HEK293 (cell line): ENCODE data around the gene STX18.

Experiments
- CTCF ChIA-PET: fragments of 350-600 bp; formaldehyde crosslinking; extraction: SDS; loops from one replicate; lab custom pipeline; 2021; ENCODE audit warnings: antibody characterized with exemption; lab: Yijun Ruan, JAX
- POLR2A ChIA-PET: fragments of 300-600 bp; formaldehyde crosslinking; extraction: SDS; loops from one replicate; lab custom pipeline; 2020; ENCODE audit warnings: antibody characterized with exemption, inconsistent platforms; lab: Yijun Ruan, JAX
- H3K27ac ChIP-seq: fragments of 200-500 bp; sonication (Bioruptor generic); 2 replicates; pipeline ENCODE4 v1.5.1; 2014; ENCODE audit warnings: low read depth, low read length, control low read depth, inconsistent platforms; ENCODE audit errors: extremely low read depth
- H3K36me3 ChIP-seq, 2 experiments: fragments of 200-500 bp in 1 of 2; sonication (Bioruptor generic) in 1 of 2; 1 replicate in 1 of 2; 2 replicates in 1 of 2; pipeline ENCODE4 v1.5.1; 2014 to 2017; ENCODE audit warnings: inconsistent platforms in 2 of 2, low read length in 2 of 2; ENCODE audit not compliant: control insufficient read depth in 2 of 2, insufficient read depth in 1 of 2
- H3K4me1 ChIP-seq: fragments of 200-500 bp; sonication (Bioruptor generic); 2 replicates; pipeline ENCODE4 v1.5.1; 2014; ENCODE audit warnings: mild to moderate bottlenecking, low read length, inconsistent platforms; ENCODE audit not compliant: control insufficient read depth, insufficient read depth
- H3K4me3 ChIP-seq: 2 replicates; pipeline ENCODE4 v1.5.1; 2011; ENCODE audit warnings: low read depth, mild to moderate bottlenecking, control low read depth, low read length, moderate library complexity
- H3K9me3 ChIP-seq: fragments of 200-500 bp; sonication (Bioruptor generic); 2 replicates; pipeline ENCODE4 v1.5.1; 2014; ENCODE audit warnings: low read depth, low read length, inconsistent platforms; ENCODE audit not compliant: control insufficient read depth, insufficient read depth
- PATZ1 ChIP-seq: fragments of 450-650 bp; formaldehyde crosslinking; IDR thresholded peaks from 2 replicates; pipeline ENCODE4 v1.5.1; 2016; ENCODE audit warnings: missing biosample characterization, missing genetic modification characterization
- PRDM1 ChIP-seq: fragments of 450-650 bp; formaldehyde crosslinking; IDR thresholded peaks from 2 replicates; pipeline ENCODE4; 2016; ENCODE audit warnings: missing biosample characterization, missing genetic modification characterization
- YY2 ChIP-seq: fragments of 450-650 bp; formaldehyde crosslinking; IDR thresholded peaks from 2 replicates; pipeline ENCODE4 v1.5.1; 2016; ENCODE audit warnings: missing biosample characterization, missing genetic modification characterization
- ZNF239 ChIP-seq: fragments of 450-650 bp; formaldehyde crosslinking; IDR thresholded peaks from 2 replicates; pipeline ENCODE4 v1.5.1; 2016; ENCODE audit warnings: missing biosample characterization, missing genetic modification characterization
- ZNF280D ChIP-seq: fragments of 450-650 bp; formaldehyde crosslinking; IDR thresholded peaks from 2 replicates; pipeline ENCODE4 v1.5.1; 2016; ENCODE audit warnings: missing biosample characterization, missing genetic modification characterization
- ZNF426 ChIP-seq: fragments of 450-650 bp; formaldehyde crosslinking; IDR thresholded peaks from 2 replicates; pipeline ENCODE4 v1.5.1; 2017; ENCODE audit warnings: missing biosample characterization, missing genetic modification characterization, mild to moderate bottlenecking, inconsistent platforms, moderate library complexity
- ZNF654 ChIP-seq: fragments of 450-650 bp; formaldehyde crosslinking; IDR thresholded peaks from 2 replicates; pipeline ENCODE4 v1.5.1; 2016; ENCODE audit warnings: low read depth, missing biosample characterization, missing genetic modification characterization
- ZNF664 ChIP-seq: fragments of 450-650 bp; formaldehyde crosslinking; IDR thresholded peaks from 2 replicates; pipeline ENCODE4 v1.5.1; 2016; ENCODE audit warnings: missing biosample characterization, missing genetic modification characterization
- ZNF692 ChIP-seq: fragments of 450-650 bp; formaldehyde crosslinking; IDR thresholded peaks from 2 replicates; pipeline ENCODE4 v1.5.1; 2016; ENCODE audit warnings: missing biosample characterization, missing genetic modification characterization
- ZNF776 ChIP-seq: fragments of 450-650 bp; formaldehyde crosslinking; IDR thresholded peaks from 2 replicates; pipeline ENCODE4 v1.5.0; 2017; ENCODE audit warnings: missing biosample characterization, missing genetic modification characterization, borderline replicate concordance
- TF ChIP-seq, protein P1 (sequence below): fragments of 450-650 bp; formaldehyde crosslinking; IDR thresholded peaks from 2 replicates; pipeline ENCODE4 v1.5.1; 2016; ENCODE audit warnings: missing biosample characterization, missing genetic modification characterization
- TF ChIP-seq, protein P2 (sequence below): fragments of 450-650 bp; formaldehyde crosslinking; IDR thresholded peaks from 2 replicates; pipeline ENCODE4 v1.5.1; 2017; ENCODE audit warnings: missing biosample characterization, missing genetic modification characterization
- TF ChIP-seq, protein P3 (sequence below): fragments of 450-650 bp; formaldehyde crosslinking; IDR thresholded peaks from 2 replicates; pipeline ENCODE4 v1.5.1; 2017; ENCODE audit warnings: missing biosample characterization, missing genetic modification characterization

STX18 gene

GRCh38 chr4:4521136-4521535, 20.7 kb downstream of the STX18 start:
- no peak overlapping the region for H3K4me3 ChIP-seq
- no peak overlapping the region for H3K27ac ChIP-seq
- TF ChIP-seq, protein P1, sequence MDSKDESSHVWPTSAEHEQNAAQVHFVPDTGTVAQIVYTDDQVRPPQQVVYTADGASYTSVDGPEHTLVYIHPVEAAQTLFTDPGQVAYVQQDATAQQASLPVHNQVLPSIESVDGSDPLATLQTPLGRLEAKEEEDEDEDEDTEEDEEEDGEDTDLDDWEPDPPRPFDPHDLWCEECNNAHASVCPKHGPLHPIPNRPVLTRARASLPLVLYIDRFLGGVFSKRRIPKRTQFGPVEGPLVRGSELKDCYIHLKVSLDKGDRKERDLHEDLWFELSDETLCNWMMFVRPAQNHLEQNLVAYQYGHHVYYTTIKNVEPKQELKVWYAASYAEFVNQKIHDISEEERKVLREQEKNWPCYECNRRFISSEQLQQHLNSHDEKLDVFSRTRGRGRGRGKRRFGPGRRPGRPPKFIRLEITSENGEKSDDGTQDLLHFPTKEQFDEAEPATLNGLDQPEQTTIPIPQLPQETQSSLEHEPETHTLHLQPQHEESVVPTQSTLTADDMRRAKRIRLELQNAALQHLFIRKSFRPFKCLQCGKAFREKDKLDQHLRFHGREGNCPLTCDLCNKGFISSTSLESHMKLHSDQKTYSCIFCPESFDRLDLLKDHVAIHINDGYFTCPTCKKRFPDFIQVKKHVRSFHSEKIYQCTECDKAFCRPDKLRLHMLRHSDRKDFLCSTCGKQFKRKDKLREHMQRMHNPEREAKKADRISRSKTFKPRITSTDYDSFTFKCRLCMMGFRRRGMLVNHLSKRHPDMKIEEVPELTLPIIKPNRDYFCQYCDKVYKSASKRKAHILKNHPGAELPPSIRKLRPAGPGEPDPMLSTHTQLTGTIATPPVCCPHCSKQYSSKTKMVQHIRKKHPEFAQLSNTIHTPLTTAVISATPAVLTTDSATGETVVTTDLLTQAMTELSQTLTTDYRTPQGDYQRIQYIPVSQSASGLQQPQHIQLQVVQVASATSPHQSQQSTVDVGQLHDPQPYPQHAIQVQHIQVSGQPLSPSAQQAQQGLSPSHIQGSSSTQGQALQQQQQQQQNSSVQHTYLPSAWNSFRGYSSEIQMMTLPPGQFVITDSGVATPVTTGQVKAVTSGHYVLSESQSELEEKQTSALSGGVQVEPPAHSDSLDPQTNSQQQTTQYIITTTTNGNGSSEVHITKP (tag by site-specific recombination): peak; percentile 26; the same call in 1 of the 2 replicates
- no peak for TF ChIP-seq ZNF776 (tag by site-specific recombination)
- no peaks in the 10 kb centered on the region for H3K36me3 ChIP-seq
- H3K9me3 ChIP-seq: no peaks in the 10 kb centered on the region
- CTCF ChIA-PET: interaction anchor here (0.6 to 2.6 kb wide), 5 partner anchors 10 to 186 kb away, joined by 3 to 14 read pairs (median 3); no protein-coding TSS in a partner anchor
- POLR2A ChIA-PET: interaction anchor here (1.2 kb wide), 1 partner anchor 54 kb away, joined by 3 read pairs; no protein-coding TSS in a partner anchor
- H3K4me1 ChIP-seq: 0 out of 2 replicates have a peak, but pooled peaks cover 4% of the 10 kb centered on the region

- Histone ChIP-seq H3K27ac (no peak overlapping the region), H3K4me1 (0 out of 2 replicates have a peak, but pooled peaks cover 4% of the 10 kb centered on the region), H3K36me3 (no peaks in the 10 kb centered on the region), H3K4me3 (no peak overlapping the region), H3K9me3 (no peaks in the 10 kb centered on the region)
- ChIA-PET CTCF (interaction anchor here (0.6 to 2.8 kb wide), 16 partner anchors 8 to 402 kb away, joined by 3 to 14 read pairs (median 4); partner anchors contain the start of gene STX18), POLR2A (no interaction called here)
- TF ChIP-seq ZNF692 (tag by site-specific recombination) (no peak), ZNF239 (tag by site-specific recombination) (no peak), PATZ1 (no peak), YY2 (tag by site-specific recombination) (no peak), ZNF654 (tag by site-specific recombination) (peak; percentile 16; the same call in 1 of the 2 replicates), PRDM1 (peak; percentile 24; the same call in 1 of the 2 replicates), ZNF426 (no peak), ZNF280D (tag by site-specific recombination) (no peak), ZNF664 (tag by site-specific recombination) (peak; percentile 91)
- TF ChIP-seq, protein P2, sequence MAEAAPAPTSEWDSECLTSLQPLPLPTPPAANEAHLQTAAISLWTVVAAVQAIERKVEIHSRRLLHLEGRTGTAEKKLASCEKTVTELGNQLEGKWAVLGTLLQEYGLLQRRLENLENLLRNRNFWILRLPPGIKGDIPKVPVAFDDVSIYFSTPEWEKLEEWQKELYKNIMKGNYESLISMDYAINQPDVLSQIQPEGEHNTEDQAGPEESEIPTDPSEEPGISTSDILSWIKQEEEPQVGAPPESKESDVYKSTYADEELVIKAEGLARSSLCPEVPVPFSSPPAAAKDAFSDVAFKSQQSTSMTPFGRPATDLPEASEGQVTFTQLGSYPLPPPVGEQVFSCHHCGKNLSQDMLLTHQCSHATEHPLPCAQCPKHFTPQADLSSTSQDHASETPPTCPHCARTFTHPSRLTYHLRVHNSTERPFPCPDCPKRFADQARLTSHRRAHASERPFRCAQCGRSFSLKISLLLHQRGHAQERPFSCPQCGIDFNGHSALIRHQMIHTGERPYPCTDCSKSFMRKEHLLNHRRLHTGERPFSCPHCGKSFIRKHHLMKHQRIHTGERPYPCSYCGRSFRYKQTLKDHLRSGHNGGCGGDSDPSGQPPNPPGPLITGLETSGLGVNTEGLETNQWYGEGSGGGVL (tag by site-specific recombination): no peak
- TF ChIP-seq, protein P3, sequence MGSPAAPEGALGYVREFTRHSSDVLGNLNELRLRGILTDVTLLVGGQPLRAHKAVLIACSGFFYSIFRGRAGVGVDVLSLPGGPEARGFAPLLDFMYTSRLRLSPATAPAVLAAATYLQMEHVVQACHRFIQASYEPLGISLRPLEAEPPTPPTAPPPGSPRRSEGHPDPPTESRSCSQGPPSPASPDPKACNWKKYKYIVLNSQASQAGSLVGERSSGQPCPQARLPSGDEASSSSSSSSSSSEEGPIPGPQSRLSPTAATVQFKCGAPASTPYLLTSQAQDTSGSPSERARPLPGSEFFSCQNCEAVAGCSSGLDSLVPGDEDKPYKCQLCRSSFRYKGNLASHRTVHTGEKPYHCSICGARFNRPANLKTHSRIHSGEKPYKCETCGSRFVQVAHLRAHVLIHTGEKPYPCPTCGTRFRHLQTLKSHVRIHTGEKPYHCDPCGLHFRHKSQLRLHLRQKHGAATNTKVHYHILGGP: no peak
Measured at GRCh38 chr4:4519297-4519894, 22.5 kb downstream of the STX18 start.
